Retinal pigment epithelial cell (primary cell): ENCODE data around the gene SSR1.

ENCODE experiments used
- DNase-seq: peaks from one replicate; pipeline ENCODE4 v3.0.0-alpha.2; 2010; ENCODE audit warnings: low read depth
- H3K4me3 ChIP-seq: 2 replicates; pipeline ENCODE4 v1.5.1; 2011; ENCODE audit warnings: mild to moderate bottlenecking, low read length, control low read depth, moderate library complexity
- CTCF ChIP-seq: conservative IDR thresholded peaks from 2 replicates; pipeline ENCODE4 v1.5.1; 2011; ENCODE audit warnings: low read depth, low read length, control low read depth, inconsistent platforms

Gene SSR1

GRCh38 chr6:7240351-7240750 is 72.6 kb downstream of the SSR1 start:
- no peak overlapping the region for H3K4me3 ChIP-seq
- TF ChIP-seq CTCF: no peak
- no peak for DNase-seq

DNA sequence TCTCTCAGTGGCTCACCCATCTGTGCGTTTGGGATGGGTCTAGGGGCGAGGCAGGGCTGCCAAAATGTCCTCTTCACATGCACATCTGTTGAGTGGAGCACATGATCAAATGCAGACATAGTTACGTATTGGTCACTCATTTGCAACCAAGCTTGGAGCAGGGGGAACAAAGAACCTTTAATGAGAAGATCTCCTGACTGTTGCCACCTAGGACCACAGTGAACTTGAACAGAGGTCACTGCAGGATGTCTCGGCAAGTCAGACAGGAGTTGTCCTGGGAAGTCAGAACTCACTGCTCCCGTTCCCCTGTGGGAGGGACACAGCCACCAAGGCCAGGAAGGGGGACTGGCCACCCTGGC is 73.4 kb downstream of the SSR1 start:
- H3K4me3 ChIP-seq: no peak overlapping the region
- TF ChIP-seq CTCF: no peak
- DNase-seq: no peak

- peak; percentile 77 for TF ChIP-seq CTCF
- no peak overlapping the region for H3K4me3 ChIP-seq
- DNase-seq: peak; percentile 31
Observed at GRCh38 chr6:7238900-7239589, 74.0 kb downstream of the SSR1 start.

GRCh38 chr6:7238526-7238899 is 74.5 kb downstream of the SSR1 start:
- no peak overlapping the region for H3K4me3 ChIP-seq
- DNase-seq: no peak
- no peak for TF ChIP-seq CTCF

GRCh38 chr6:7237653-7238188 is 75.3 kb downstream of the SSR1 start:
- no peak for DNase-seq
- no peak overlapping the region for H3K4me3 ChIP-seq
- TF ChIP-seq CTCF: no peak

DNA sequence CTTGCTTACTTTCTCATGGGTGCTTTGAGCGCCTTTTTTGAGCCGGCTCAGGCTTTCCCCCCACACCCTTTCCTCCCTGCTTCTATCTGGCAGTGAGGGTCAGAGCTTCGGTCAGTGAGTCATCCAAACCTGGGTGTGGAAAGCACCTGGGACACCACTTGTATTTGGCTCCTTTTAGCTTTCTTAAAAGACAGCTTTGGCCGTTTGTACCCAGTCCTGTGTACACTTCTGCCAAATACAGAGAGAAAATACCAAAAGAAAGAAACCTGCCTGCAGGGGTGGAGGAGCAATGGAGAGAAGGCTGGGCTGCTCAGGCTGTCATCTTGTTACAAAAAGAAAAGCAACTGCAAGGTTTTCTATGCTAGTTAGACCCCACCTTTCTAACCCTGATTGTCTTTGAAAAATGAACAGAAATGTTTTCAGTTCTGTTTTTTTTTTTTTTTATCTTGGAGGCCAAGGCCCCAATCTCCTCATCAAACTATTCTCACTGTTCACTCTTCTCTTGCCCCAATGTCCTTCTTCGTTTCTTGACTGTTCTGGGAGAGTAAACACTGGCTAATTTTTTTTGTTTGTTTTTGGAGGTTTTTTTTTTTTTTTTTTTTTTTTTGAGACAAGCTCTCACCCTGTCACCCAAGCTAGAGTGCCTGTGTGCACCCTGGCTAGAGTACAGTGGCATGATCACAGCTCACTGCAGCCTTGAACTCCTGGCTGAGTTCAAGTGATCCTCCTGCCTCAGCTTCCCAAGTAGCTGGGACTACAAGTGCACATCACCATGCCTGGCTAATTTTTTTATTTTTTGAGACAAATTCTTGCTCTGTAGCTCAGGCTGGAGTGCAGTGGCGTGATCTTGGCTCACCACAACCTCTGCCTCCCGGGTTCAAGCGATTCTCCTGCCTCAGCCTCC is 76.4 kb downstream of the SSR1 start:
- no peak for DNase-seq
- no peak overlapping the region for H3K4me3 ChIP-seq
- no peak for TF ChIP-seq CTCF
